Gastroesophageal sphincter (tissue), 3 donors: ENCODE measurements around the gene SORL1-AS1.
"Not testable (repeated sequence)": the region's sequence is repeated elsewhere in the genome, so short reads cannot be mapped to it uniquely, and the experiment has no call there.

Source experiments
- POLR2AphosphoS5 ChIP-seq: sonication (generic); formaldehyde crosslinking; IDR thresholded peaks from one replicate; pipeline ENCODE4 v1.6.1; 2017; ENCODE audit warnings: antibody characterized with exemption
- TF ChIP-seq, protein P1 (sequence below), 4 experiments: fragments of 200-600 bp in 2 of 4; fragments of 450-650 bp in 2 of 4; sonication (generic) in 1 of 4; IDR thresholded peaks; one replicate each; pipeline ENCODE4 v1.5.1; 2017 to 2019; ENCODE audit warnings: antibody characterized with exemption in 4 of 4, mild to moderate bottlenecking in 2 of 4, moderate library complexity in 2 of 4

DNA sequence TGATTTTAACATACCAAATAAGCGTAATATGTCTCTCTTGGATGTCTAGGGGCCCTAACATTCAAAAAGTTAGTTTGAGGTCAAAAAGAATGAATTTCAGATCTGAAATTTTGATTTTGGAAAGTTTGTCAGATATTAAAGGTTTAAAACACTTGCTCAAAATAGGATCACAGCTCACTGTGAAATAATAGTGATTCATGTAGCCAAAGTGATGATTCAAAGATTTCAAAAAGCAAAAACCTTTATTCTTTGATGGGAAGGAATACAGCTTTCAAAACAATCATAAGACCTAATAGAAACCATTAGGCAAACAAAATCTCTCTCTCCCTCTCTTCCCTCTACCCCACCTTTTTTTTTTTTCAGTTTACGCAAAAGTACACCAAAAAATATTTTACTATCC lies 42.7 kb downstream of the SORL1-AS1 start:
- not testable (repeated sequence) for TF ChIP-seq POLR2AphosphoS5
- TF ChIP-seq, protein P1, sequence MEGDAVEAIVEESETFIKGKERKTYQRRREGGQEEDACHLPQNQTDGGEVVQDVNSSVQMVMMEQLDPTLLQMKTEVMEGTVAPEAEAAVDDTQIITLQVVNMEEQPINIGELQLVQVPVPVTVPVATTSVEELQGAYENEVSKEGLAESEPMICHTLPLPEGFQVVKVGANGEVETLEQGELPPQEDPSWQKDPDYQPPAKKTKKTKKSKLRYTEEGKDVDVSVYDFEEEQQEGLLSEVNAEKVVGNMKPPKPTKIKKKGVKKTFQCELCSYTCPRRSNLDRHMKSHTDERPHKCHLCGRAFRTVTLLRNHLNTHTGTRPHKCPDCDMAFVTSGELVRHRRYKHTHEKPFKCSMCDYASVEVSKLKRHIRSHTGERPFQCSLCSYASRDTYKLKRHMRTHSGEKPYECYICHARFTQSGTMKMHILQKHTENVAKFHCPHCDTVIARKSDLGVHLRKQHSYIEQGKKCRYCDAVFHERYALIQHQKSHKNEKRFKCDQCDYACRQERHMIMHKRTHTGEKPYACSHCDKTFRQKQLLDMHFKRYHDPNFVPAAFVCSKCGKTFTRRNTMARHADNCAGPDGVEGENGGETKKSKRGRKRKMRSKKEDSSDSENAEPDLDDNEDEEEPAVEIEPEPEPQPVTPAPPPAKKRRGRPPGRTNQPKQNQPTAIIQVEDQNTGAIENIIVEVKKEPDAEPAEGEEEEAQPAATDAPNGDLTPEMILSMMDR (IDR thresholded peaks at IDR 0.05): not testable (repeated sequence)
